WTC11 (cell line): Measurements from ENCODE around the gene AFAP1L1. TPM values are rescaled to one million over a fixed set of nuclear protein-coding genes. Genes with fewer than 3 reads are reported as not detected.
A peak's percentile ranks its signal among the peaks of the same experiment; 100 is the strongest.

Experiments used
- ATAC-seq: fragments of 200-7000 bp; cut with Tn5 transposase; 2 replicates; pipeline ENCODE4 v1.10.0; 2021; ENCODE audit warnings: mild to moderate bottlenecking, moderate library complexity
- CTCF ChIA-PET: fragments of 300-600 bp; sonication (Branson Sonifier 250); formaldehyde crosslinking; loops from one replicate; lab custom pipeline; 2021; ENCODE audit warnings: antibody characterized with exemption; lab: Charles Lee
- POLR2A ChIA-PET: fragments of 350-600 bp; sonication (Branson Sonifier 250); formaldehyde crosslinking; loops from one replicate; lab custom pipeline; 2021; ENCODE audit warnings: antibody characterized with exemption; lab: Charles Lee
- DNase-seq: peaks from one replicate; pipeline ENCODE4 v3.0.0; 2021; ENCODE audit warnings: low spot score
- H3K27ac Mint-ChIP-seq: 2 replicates; pipeline ENCODE4 v1.8.0; 2021; ENCODE audit warnings: mixed read lengths
- H3K27me3 Mint-ChIP-seq: 2 replicates; pipeline ENCODE4 v1.8.0; 2021; ENCODE audit warnings: low read depth, mild to moderate bottlenecking, moderate library complexity, mixed read lengths
- H3K36me3 Mint-ChIP-seq: 2 replicates; pipeline ENCODE4 v1.8.0; 2021; ENCODE audit warnings: mixed read lengths
- H3K4me1 Mint-ChIP-seq: 2 replicates; pipeline ENCODE4 v1.8.0; 2022; ENCODE audit warnings: mixed read lengths
- H3K4me3 Mint-ChIP-seq: 2 replicates; pipeline ENCODE4 v1.8.0; 2021; ENCODE audit warnings: mild to moderate bottlenecking, moderate library complexity, mixed read lengths
- H3K9me3 Mint-ChIP-seq: 2 replicates; pipeline ENCODE4 v1.8.0; 2021; ENCODE audit warnings: mixed read lengths
- ARID4B ChIP-seq: sonication (generic); formaldehyde crosslinking; IDR thresholded peaks from 2 replicates; pipeline ENCODE4 v1.8.0; 2023; ENCODE audit warnings: missing genetic modification reagents, mild to moderate bottlenecking, borderline replicate concordance
- ATF1 ChIP-seq: sonication (generic); formaldehyde crosslinking; IDR thresholded peaks from 2 replicates; pipeline ENCODE4 v1.8.1; 2023; ENCODE audit warnings: mild to moderate bottlenecking, moderate library complexity, missing genetic modification reagents
- GABPB1 ChIP-seq: sonication (generic); formaldehyde crosslinking; IDR thresholded peaks from 2 replicates; pipeline ENCODE4 v1.8.1; 2023; ENCODE audit warnings: mild to moderate bottlenecking, missing genetic modification reagents
- MXD4 ChIP-seq: fragments of 250-450 bp; sonication (Bioruptor Pico); IDR thresholded peaks from 2 replicates; pipeline ENCODE4 v1.8.0; 2021; ENCODE audit warnings: mild to moderate bottlenecking, moderate library complexity, borderline replicate concordance
- NFE2L1 ChIP-seq: sonication (generic); formaldehyde crosslinking; IDR thresholded peaks from 2 replicates; pipeline ENCODE4 v1.8.1; 2023; ENCODE audit warnings: missing genetic modification reagents
- NR2C2 ChIP-seq: sonication (generic); formaldehyde crosslinking; IDR thresholded peaks from 2 replicates; pipeline ENCODE4 v1.8.0; 2022; ENCODE audit warnings: mild to moderate bottlenecking, missing genetic modification reagents
- NR3C1 ChIP-seq: sonication (generic); formaldehyde crosslinking; conservative IDR thresholded peaks from 2 replicates; pipeline ENCODE4 v1.8.1; 2023; ENCODE audit warnings: low read depth, mild to moderate bottlenecking, missing genetic modification reagents
- SP1 ChIP-seq: sonication (generic); formaldehyde crosslinking; conservative IDR thresholded peaks from 2 replicates; pipeline ENCODE4 v1.8.1; 2022; ENCODE audit warnings: missing genetic modification reagents
- STAT6 ChIP-seq: sonication (generic); formaldehyde crosslinking; conservative IDR thresholded peaks from 2 replicates; pipeline ENCODE4 v1.8.1; 2023; ENCODE audit warnings: mild to moderate bottlenecking, low read depth, missing genetic modification reagents, moderate library complexity
- ZNF121 ChIP-seq: sonication (generic); formaldehyde crosslinking; IDR thresholded peaks from 2 replicates; pipeline ENCODE4 v1.8.0; 2023; ENCODE audit warnings: missing genetic modification reagents
- ZNF532 ChIP-seq: fragments of 250-450 bp; sonication (Bioruptor Pico); IDR thresholded peaks from 2 replicates; pipeline ENCODE4 v1.9.0; 2021; ENCODE audit warnings: mild to moderate bottlenecking, borderline replicate concordance
- total RNA-seq: library from RNA; stranded (reverse); gene quantifications from 3 replicates; pipeline ENCODE4 v1.2.3, GENCODE V29; 2021
- TF ChIP-seq, protein P1 (sequence below): fragments of 250-450 bp; sonication (Bioruptor Pico); conservative IDR thresholded peaks from 2 replicates; pipeline ENCODE4 v1.9.0; 2021; ENCODE audit warnings: mild to moderate bottlenecking
- TF ChIP-seq, protein P2 (sequence below): sonication (generic); formaldehyde crosslinking; IDR thresholded peaks from 2 replicates; pipeline ENCODE4 v1.8.0; 2023; ENCODE audit warnings: missing genetic modification reagents
- TF ChIP-seq, protein P3 (sequence below): sonication (generic); formaldehyde crosslinking; conservative IDR thresholded peaks from 2 replicates; pipeline ENCODE4 v1.8.1; 2022; ENCODE audit warnings: mild to moderate bottlenecking, missing genetic modification reagents

AFAP1L1 gene
- total RNA-seq, 1 experiment from 2014 or later = 8.4 TPM

GRCh38 chr5:149374801-149375200 lies 103.1 kb downstream of the AFAP1L1 start:
- no peak overlapping the region for H3K4me3 Mint-ChIP-seq
- no peak overlapping the region for H3K27ac Mint-ChIP-seq
- CTCF ChIA-PET = interaction anchor here (1.0 to 2.7 kb wide), 3 partner anchors 11 to 60 kb away, joined by 3 to 17 read pairs (median 3); no protein-coding TSS in a partner anchor
- no peak for ATAC-seq
- no peak for TF ChIP-seq SP1 (CRISPR knock-in tag)
- TF ChIP-seq, protein P1, sequence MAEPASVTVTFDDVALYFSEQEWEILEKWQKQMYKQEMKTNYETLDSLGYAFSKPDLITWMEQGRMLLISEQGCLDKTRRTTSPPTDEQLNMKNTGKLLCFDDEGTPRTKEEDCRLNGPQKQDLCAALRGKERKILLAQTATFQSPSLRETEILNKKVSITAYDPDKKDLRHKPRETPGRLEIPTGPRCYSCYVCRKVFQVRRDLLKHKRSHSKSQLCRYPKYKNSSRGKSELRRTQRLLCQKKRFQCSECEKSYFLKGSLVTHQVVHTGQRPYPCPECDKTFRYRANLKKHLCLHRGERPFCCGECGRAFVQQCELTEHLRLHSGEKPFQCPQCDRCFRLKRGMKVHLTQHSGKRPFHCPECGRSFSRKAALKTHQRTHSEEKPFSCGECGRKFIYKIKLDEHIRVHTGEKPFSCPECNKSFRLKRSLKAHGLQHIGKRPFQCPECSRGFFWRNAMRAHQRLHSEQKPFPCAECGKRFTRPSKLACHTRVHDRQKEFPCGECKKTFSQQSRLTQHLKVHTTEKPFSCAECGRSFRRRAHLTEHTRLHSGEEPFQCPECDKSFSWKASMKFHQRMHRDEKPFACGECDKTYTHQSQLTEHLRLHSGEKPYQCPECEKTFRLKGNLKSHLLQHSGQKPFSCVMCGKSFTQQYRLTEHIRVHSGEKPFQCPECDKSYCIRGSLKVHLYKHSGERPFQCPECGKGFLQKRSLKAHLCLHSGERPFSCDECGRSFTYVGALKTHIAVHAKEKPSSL (CRISPR knock-in tag) = no peak
- H3K36me3 Mint-ChIP-seq = no peaks in the 10 kb centered on the region
- no peaks in the 10 kb centered on the region for H3K27me3 Mint-ChIP-seq
- peaks cover 4% of the 10 kb centered on the region; the same call in 1 of the 2 replicates for H3K4me1 Mint-ChIP-seq
- POLR2A ChIA-PET = no interaction called here
- H3K9me3 Mint-ChIP-seq = 0 out of 2 replicates have a peak, but pooled peaks cover 4% of the 10 kb centered on the region
- no peak for DNase-seq

DNA sequence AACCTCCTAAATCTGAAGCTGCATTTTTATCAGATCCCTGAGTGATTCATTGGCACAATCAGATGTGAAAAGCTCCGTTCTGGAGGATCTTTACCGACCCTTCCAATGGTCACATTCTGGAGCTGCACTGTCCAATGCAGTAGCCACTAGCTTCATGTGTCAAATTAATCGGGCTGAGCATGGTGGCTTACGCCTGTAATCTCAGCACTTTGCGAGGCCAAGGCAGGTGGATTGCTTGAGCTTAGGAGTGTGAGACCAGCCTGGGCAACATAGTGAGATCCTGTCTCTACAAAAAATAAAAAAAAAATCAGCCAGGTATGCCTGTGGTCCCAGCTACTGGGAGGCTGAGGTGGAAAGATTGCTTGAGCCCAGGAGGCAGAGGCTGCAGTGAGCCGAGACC lies 103.8 kb downstream of the AFAP1L1 start:
- no peak overlapping the region for H3K27ac Mint-ChIP-seq
- H3K4me3 Mint-ChIP-seq = no peak overlapping the region
- CTCF ChIA-PET = interaction anchor here (1.0 to 2.7 kb wide), 6 partner anchors 12 to 82 kb away, joined by 3 to 17 read pairs (median 4); no protein-coding TSS in a partner anchor
- POLR2A ChIA-PET = interaction anchor here (0.5 kb wide), 1 partner anchor 21 kb away, joined by 4 read pairs; no protein-coding TSS in a partner anchor
- no peaks in the 10 kb centered on the region for H3K36me3 Mint-ChIP-seq
- 0 out of 2 replicates have a peak, but pooled peaks cover 4% of the 10 kb centered on the region for H3K9me3 Mint-ChIP-seq
- H3K27me3 Mint-ChIP-seq = no peaks in the 10 kb centered on the region
- no peak for DNase-seq
- TF ChIP-seq, protein P2, sequence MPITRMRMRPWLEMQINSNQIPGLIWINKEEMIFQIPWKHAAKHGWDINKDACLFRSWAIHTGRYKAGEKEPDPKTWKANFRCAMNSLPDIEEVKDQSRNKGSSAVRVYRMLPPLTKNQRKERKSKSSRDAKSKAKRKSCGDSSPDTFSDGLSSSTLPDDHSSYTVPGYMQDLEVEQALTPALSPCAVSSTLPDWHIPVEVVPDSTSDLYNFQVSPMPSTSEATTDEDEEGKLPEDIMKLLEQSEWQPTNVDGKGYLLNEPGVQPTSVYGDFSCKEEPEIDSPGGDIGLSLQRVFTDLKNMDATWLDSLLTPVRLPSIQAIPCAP (CRISPR knock-in tag) = no peak
- TF ChIP-seq ZNF121 (CRISPR knock-in tag) = peak; percentile 51; the same call in 1 of the 2 replicates
- peaks cover 5% of the 10 kb centered on the region; the same call in 1 of the 2 replicates for H3K4me1 Mint-ChIP-seq
- ATAC-seq = no peak

DNA sequence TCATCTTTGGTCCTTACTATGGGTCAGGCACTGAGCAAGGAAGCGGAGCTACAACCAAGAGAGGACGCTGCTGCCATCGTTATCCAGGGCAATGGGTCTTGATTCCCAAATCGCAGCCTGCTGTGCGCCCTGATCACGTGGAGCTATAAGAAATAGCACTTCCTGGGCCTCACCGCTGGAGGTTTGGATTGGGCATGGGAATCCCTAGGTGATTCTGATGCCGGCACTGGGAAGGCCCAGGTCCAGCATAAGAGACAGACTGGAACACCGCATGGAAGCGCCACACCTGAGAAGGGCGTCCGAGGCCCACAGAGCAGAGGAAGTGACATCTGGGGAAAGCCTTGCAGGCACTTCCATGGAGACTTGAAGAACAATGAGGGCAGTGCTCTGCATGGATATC lies 104.4 kb downstream of the AFAP1L1 start:
- H3K4me1 Mint-ChIP-seq = peaks cover 5% of the 10 kb centered on the region; the same call in 1 of the 2 replicates
- H3K9me3 Mint-ChIP-seq = 0 out of 2 replicates have a peak, but pooled peaks cover 4% of the 10 kb centered on the region
- ChIA-PET CTCF (interaction anchor here (1.1 to 2.7 kb wide), 5 partner anchors 48 to 83 kb away, joined by 3 to 17 read pairs (median 4); no protein-coding TSS in a partner anchor), POLR2A (interaction anchor here (0.5 kb wide), 1 partner anchor 21 kb away, joined by 4 read pairs; no protein-coding TSS in a partner anchor)
- H3K27ac Mint-ChIP-seq = no peak overlapping the region
- ATAC-seq = no peak
- no peaks in the 10 kb centered on the region for H3K27me3 Mint-ChIP-seq
- no peak overlapping the region for H3K4me3 Mint-ChIP-seq
- H3K36me3 Mint-ChIP-seq = no peaks in the 10 kb centered on the region
- no peak for DNase-seq
- no peak for TF ChIP-seq MXD4 (CRISPR knock-in tag)
- TF ChIP-seq NR3C1 (CRISPR knock-in tag) = no peak
- no peak for TF ChIP-seq NR2C2
- TF ChIP-seq, protein P3, sequence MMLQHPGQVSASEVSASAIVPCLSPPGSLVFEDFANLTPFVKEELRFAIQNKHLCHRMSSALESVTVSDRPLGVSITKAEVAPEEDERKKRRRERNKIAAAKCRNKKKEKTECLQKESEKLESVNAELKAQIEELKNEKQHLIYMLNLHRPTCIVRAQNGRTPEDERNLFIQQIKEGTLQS (CRISPR knock-in tag) = no peak
- no peak for TF ChIP-seq ATF1 (CRISPR knock-in tag)
- TF ChIP-seq GABPB1 = no peak
- no peak for TF ChIP-seq STAT6 (CRISPR knock-in tag)
- TF ChIP-seq NFE2L1 (CRISPR knock-in tag) = no peak
- no peak for TF ChIP-seq ZNF532 (CRISPR knock-in tag)
- no peak for TF ChIP-seq ARID4B (CRISPR knock-in tag)
